IMR-90 (cell line): ENCODE measurements around the gene SEL1L3. TPM values are rescaled to one million over a fixed set of nuclear protein-coding genes. Genes with fewer than 3 reads are reported as not detected.

Experiments
- ATAC-seq: fragments of 200-7000 bp; cut with Tn5 transposase; 2 replicates; pipeline ENCODE4 v1.9.1; 2020; ENCODE audit warnings: low read depth, mild to moderate bottlenecking, moderate library complexity
- BruUV-seq: library from RNA; stranded (reverse); fragments of 400-500 nt; replicated peaks from 2 replicates; lab custom pipeline; 2021; lab: Mats Ljungman, UMichigan
- CTCF ChIA-PET: fragments of 300-600 bp; formaldehyde crosslinking; extraction: SDS; loops from one replicate; lab custom pipeline; 2021; ENCODE audit warnings: antibody characterized with exemption; lab: Yijun Ruan, JAX
- POLR2A ChIA-PET: fragments of 300-600 bp; sonication (Branson Sonifier 250); formaldehyde crosslinking; loops from one replicate; lab custom pipeline; 2022; ENCODE audit warnings: antibody characterized with exemption; ENCODE audit not compliant: unreplicated experiment; lab: Charles Lee
- DNase-seq: peaks from one replicate; pipeline ENCODE4 v3.0.0; 2013
- H2AFZ ChIP-seq: replicated peaks from 2 replicates; pipeline ENCODE3; 2013; ENCODE audit warnings: low read length, mild to moderate bottlenecking; ENCODE audit not compliant: poor library complexity
- H2AK5ac ChIP-seq: 2 replicates; pipeline ENCODE4 v1.6.1; 2013; ENCODE audit warnings: low read depth, low read length, inconsistent platforms
- H2AK9ac ChIP-seq: replicated peaks from 2 replicates; pipeline ENCODE3; 2013; ENCODE audit warnings: mild to moderate bottlenecking, low read depth, low read length, moderate library complexity; ENCODE audit not compliant: poor library complexity
- H2BK120ac ChIP-seq: 2 replicates; pipeline ENCODE4 v1.6.1; 2013; ENCODE audit warnings: low read depth, low read length, inconsistent platforms
- H2BK15ac ChIP-seq: 3 replicates; pipeline ENCODE4 v1.6.1; 2013; ENCODE audit warnings: low read depth, low read length, inconsistent platforms
- H2BK20ac ChIP-seq: 2 replicates; pipeline ENCODE4 v1.6.1; 2013; ENCODE audit warnings: low read depth, mild to moderate bottlenecking, inconsistent platforms, low read length, moderate library complexity
- H2BK5ac ChIP-seq: 2 replicates; pipeline ENCODE4 v1.6.1; 2013; ENCODE audit warnings: mild to moderate bottlenecking, low read depth, low read length, inconsistent platforms; ENCODE audit not compliant: poor library complexity, severe bottlenecking
- H3K14ac ChIP-seq: replicated peaks from 2 replicates; pipeline ENCODE4 v1.6.1; 2013; ENCODE audit warnings: low read depth, low read length, inconsistent platforms
- H3K18ac ChIP-seq: 2 replicates; pipeline ENCODE4 v1.6.1; 2013; ENCODE audit warnings: low read depth, low read length, control low read depth
- H3K23ac ChIP-seq: 2 replicates; pipeline ENCODE4 v1.6.1; 2013; ENCODE audit warnings: low read depth, low read length, inconsistent platforms
- H3K27ac ChIP-seq: 2 replicates; pipeline ENCODE4 v1.5.1; 2013; ENCODE audit warnings: mild to moderate bottlenecking, control low read depth, low read length; ENCODE audit not compliant: insufficient read depth
- H3K27me3 ChIP-seq: 2 replicates; pipeline ENCODE4 v1.6.1; 2013; ENCODE audit warnings: low read length; ENCODE audit not compliant: control insufficient read depth, insufficient read depth
- H3K36me3 ChIP-seq: 2 replicates; pipeline ENCODE4 v1.6.1; 2013; ENCODE audit warnings: low read length, mixed read lengths; ENCODE audit not compliant: control insufficient read depth, insufficient read depth
- H3K4ac ChIP-seq: 2 replicates; pipeline ENCODE4 v1.6.1; 2013; ENCODE audit warnings: low read depth, low read length, inconsistent platforms
- H3K4me1 ChIP-seq: 2 replicates; pipeline ENCODE4 v1.6.1; 2013; ENCODE audit warnings: low read length, mixed read lengths; ENCODE audit not compliant: control insufficient read depth, insufficient read depth
- H3K4me2 ChIP-seq: 2 replicates; pipeline ENCODE4 v1.6.1; 2013; ENCODE audit warnings: low read depth, mild to moderate bottlenecking, control low read depth, low read length, moderate library complexity
- H3K4me3 ChIP-seq: 2 replicates; pipeline ENCODE4 v1.5.1; 2013; ENCODE audit warnings: low read depth, mild to moderate bottlenecking, control low read depth, low read length, moderate library complexity; ENCODE audit not compliant: insufficient read depth
- H3K56ac ChIP-seq: 2 replicates; pipeline ENCODE4 v1.6.1; 2013; ENCODE audit warnings: low read length, inconsistent platforms; ENCODE audit not compliant: insufficient read depth; ENCODE audit errors: extremely low read depth
- H3K79me1 ChIP-seq, 2 experiments: 2 replicates each; pipeline ENCODE4 v1.6.1; 2013; ENCODE audit warnings: low read length in 2 of 2, inconsistent platforms in 1 of 2, low read depth in 1 of 2
- H3K9ac ChIP-seq: 2 replicates; pipeline ENCODE4 v1.6.1; 2013; ENCODE audit warnings: low read depth, low read length, control low read depth
- H3K9me1 ChIP-seq: 2 replicates; pipeline ENCODE4 v1.6.1; 2013; ENCODE audit warnings: low read length, inconsistent platforms; ENCODE audit not compliant: insufficient read depth
- H3K9me3 ChIP-seq: 2 replicates; pipeline ENCODE4 v1.6.1; 2013; ENCODE audit warnings: low read length; ENCODE audit not compliant: control insufficient read depth, insufficient read depth
- H4K20me1 ChIP-seq: 2 replicates; pipeline ENCODE4 v1.6.1; 2013; ENCODE audit warnings: low read length, inconsistent platforms; ENCODE audit not compliant: insufficient read depth
- H4K5ac ChIP-seq: 2 replicates; pipeline ENCODE4 v1.6.1; 2013; ENCODE audit warnings: mild to moderate bottlenecking, low read depth, low read length, control low read depth
- H4K8ac ChIP-seq, 2 experiments: 2 replicates each; pipeline ENCODE4 v1.6.1; 2013; ENCODE audit warnings: low read depth in 2 of 2, low read length in 2 of 2, control low read depth in 1 of 2, inconsistent platforms in 1 of 2
- H4K91ac ChIP-seq: 2 replicates; pipeline ENCODE4 v1.6.1; 2013; ENCODE audit warnings: low read depth, low read length, inconsistent platforms; ENCODE audit not compliant: insufficient read depth
- BHLHE40 ChIP-seq: fragments of 150-350 bp; IDR thresholded peaks from 2 replicates; pipeline ENCODE4 v1.6.1; 2016; ENCODE audit warnings: mild to moderate bottlenecking, low read depth, low read length
- CEBPB ChIP-seq: IDR thresholded peaks from 2 replicates; pipeline ENCODE4 v1.6.1; 2012; ENCODE audit warnings: low read depth, low read length, improper control_type of control experiment
- CHD1 ChIP-seq: IDR thresholded peaks from 2 replicates; pipeline ENCODE4 v1.6.1; 2012; ENCODE audit warnings: low read depth, low read length, improper control_type of control experiment
- FOS ChIP-seq: fragments of 150-350 bp; IDR thresholded peaks from 2 replicates; pipeline ENCODE4 v1.6.1; 2016; ENCODE audit warnings: low read depth, low read length
- MAFK ChIP-seq: IDR thresholded peaks from 2 replicates; pipeline ENCODE4 v1.6.1; 2012; ENCODE audit warnings: low read depth, low read length, improper control_type of control experiment
- NFE2L2 ChIP-seq: fragments of 150-350 bp; IDR thresholded peaks from 2 replicates; pipeline ENCODE4 v1.6.1; 2016; ENCODE audit warnings: low read depth, mild to moderate bottlenecking, low read length
- POLR2A ChIP-seq: IDR thresholded peaks from 2 replicates; pipeline ENCODE4 v1.6.1; 2012; ENCODE audit warnings: mild to moderate bottlenecking, low read depth, low read length
- RAD21 ChIP-seq: IDR thresholded peaks from 2 replicates; pipeline ENCODE4 v1.6.1; 2012; ENCODE audit warnings: low read length, improper control_type of control experiment
- RCOR1 ChIP-seq: IDR thresholded peaks from 2 replicates; pipeline ENCODE4 v1.6.1; 2012; ENCODE audit warnings: mild to moderate bottlenecking, low read length, improper control_type of control experiment; ENCODE audit not compliant: insufficient replicate concordance
- RFX5 ChIP-seq: IDR thresholded peaks from 2 replicates; pipeline ENCODE4 v1.8.0; 2012; ENCODE audit warnings: low read depth, mild to moderate bottlenecking, low read length, moderate library complexity
- SMC3 ChIP-seq: fragments of 150-350 bp; IDR thresholded peaks from 2 replicates; pipeline ENCODE4 v1.6.1; 2016; ENCODE audit warnings: low read depth, mild to moderate bottlenecking, antibody characterized with exemption, low read length, moderate library complexity
- WGBS, 2 experiments: methylation state at CpG; one replicate each; pipeline versions ENCODE4 v1.1.5 to v1.1.7; 2013; ENCODE audit warnings: missing lambda C conversion rate in 2 of 2; ENCODE audit not compliant: insufficient read length in 1 of 2; ENCODE audit errors: extremely low coverage in 2 of 2; 5-methylcytosine and 5-hydroxymethylcytosine counted together
- dilution Hi-C: fragments of 300-500 bp; cut with HindIII; formaldehyde crosslinking; loops from one replicate; pipeline ENCODE4 v1.14.3; 2018; ENCODE audit warnings: low sequenced_read_pairs; ENCODE audit not compliant: unreplicated experiment
- in situ Hi-C: fragments of 300-500 bp; cut with MboI; formaldehyde crosslinking; loops from 3 replicates; pipeline ENCODE4 v1.14.3; 2019; ENCODE audit warnings: low sequenced_read_pairs, inconsistent platforms, mixed read lengths
- intact Hi-C: fragments of 100-400 bp; cut with micrococcal nuclease; formaldehyde crosslinking; loops from 2 replicates; pipeline ENCODE4 v1.10.0; 2022
- polyA plus RNA-seq, 3 experiments: library from polyadenylated mRNA; depleted of rRNA; stranded (reverse); fragments of >200 nt; gene quantifications; 2 replicates each; pipeline ENCODE4 v1.2.3, GENCODE V29; 2012; ENCODE audit warnings: low replicate concordance in 1 of 3
- total RNA-seq: library from RNA; depleted of rRNA; stranded (reverse); fragments of >200 nt; gene quantifications from 2 replicates; pipeline ENCODE4 v1.2.3, GENCODE V29; 2012

SEL1L3 gene
- total and polyA plus RNA-seq, 2 of the 4 experiments (the other 2 are of a cell fraction): 16.4 to 43.7 TPM

DNA sequence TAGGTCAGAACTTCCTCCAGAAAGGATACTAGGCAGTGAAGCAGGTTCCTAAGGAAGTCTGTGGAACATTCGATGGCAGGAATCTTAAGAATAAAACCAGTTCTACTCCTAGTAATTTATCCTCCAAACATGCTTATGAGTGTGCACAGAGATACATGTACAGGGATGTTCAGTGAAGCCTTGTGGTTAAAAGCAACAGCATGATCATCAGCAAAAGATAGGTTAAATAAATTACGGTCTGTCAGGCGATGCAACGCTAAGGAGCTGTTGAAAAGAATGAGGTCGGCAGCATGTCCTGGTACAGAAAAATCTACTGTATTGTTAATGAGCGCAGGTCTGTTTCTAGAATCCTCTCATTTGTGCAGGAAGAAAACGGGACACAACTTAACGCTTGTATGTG lies 23.6 kb downstream of the SEL1L3 start:
- dilution Hi-C loops: no loop called here
- CTCF ChIA-PET: no interaction called here

More for the DNA sequence above, 23.6 kb downstream of the SEL1L3 start:
- no peak for TF ChIP-seq SMC3
- no peak for TF ChIP-seq CHD1
- TF ChIP-seq FOS: no peak
- TF ChIP-seq RAD21: no peak
- no peak for TF ChIP-seq RFX5
- TF ChIP-seq POLR2A: no peak
- no peak for TF ChIP-seq CEBPB
- TF ChIP-seq BHLHE40: no peak
- TF ChIP-seq NFE2L2: no peak
- no peak for TF ChIP-seq RCOR1
- TF ChIP-seq MAFK: no peak
- H3K4me1 ChIP-seq: no peaks in the 10 kb centered on the region
- no peaks in the 10 kb centered on the region for H3K36me3 ChIP-seq
- H2BK5ac ChIP-seq: no peak overlapping the region
- no peak overlapping the region for H3K9ac ChIP-seq
- no peak overlapping the region for H2AK5ac ChIP-seq
- no peak overlapping the region for H3K4me3 ChIP-seq
- H3K9me1 ChIP-seq: no peaks in the 10 kb centered on the region
- H3K4ac ChIP-seq: no peak overlapping the region
- no peak overlapping the region for H3K14ac ChIP-seq
- no peak overlapping the region for H2AK9ac ChIP-seq
- no peak overlapping the region for H4K91ac ChIP-seq
- WGBS, 2 experiments: 70% methylated on average over 5 of the region's 8 CpGs; no CpG with 5 or more reads in 1 of the 2 experiments
- POLR2A ChIA-PET: no interaction called here
- no TSS peak for BruUV-seq
- no peak overlapping the region for H3K23ac ChIP-seq
- H4K20me1 ChIP-seq: no peaks in the 10 kb centered on the region
- H3K27ac ChIP-seq: no peak overlapping the region
- no peak overlapping the region for H3K56ac ChIP-seq
- no peak overlapping the region for H2BK20ac ChIP-seq
- intact Hi-C loops (no loop called here), in situ Hi-C loops (no loop called here)
- H3K27me3 ChIP-seq: no peaks in the 10 kb centered on the region
- no peak overlapping the region for H2BK120ac ChIP-seq
- H2BK15ac ChIP-seq: no peak overlapping the region
- no peak overlapping the region for H3K4me2 ChIP-seq
- no peak overlapping the region for H4K5ac ChIP-seq
- H3K79me1 ChIP-seq: peaks cover 3 to 7% of the 10 kb centered on the region in 2 experiments; a peak in 3 of 4 replicates
- H2AFZ ChIP-seq: no peak overlapping the region
- no peak overlapping the region for H3K18ac ChIP-seq
- no peak overlapping the region for H4K8ac ChIP-seq
- DNase-seq (no peak), ATAC-seq (no peak)
- H3K9me3 ChIP-seq: no peaks in the 10 kb centered on the region
